ENCODE data around the gene COPS7A. TPM values are rescaled to one million over a fixed set of nuclear protein-coding genes. Genes with fewer than 3 reads are reported as not detected.

The COPS7A gene
- polyA plus RNA-seq (ENCODE audit: low read depth in 6 of 6), result 10 to 100 TPM; 26.4 to 43.9 (median 34.4) TPM

- DNase-seq, result peak; percentile 97
- Mint-ChIP-seq H3K27ac (peak within 1 kb of the TSS; percentile 87 to 99 (median 96)), H3K4me1 (peaks cover 20 to 29% (median 21%) of the 10 kb centered on the region in 3 donors), H3K4me3 (peak within 1 kb of the TSS; percentile 81 to 97 (median 94)), H3K9me3 (peaks cover 0 to 3% (median 0%) of the 10 kb centered on the region in 7 donors), H3K27me3 (peaks cover 0 to 4% (median 0%) of the 10 kb centered on the region in 3 donors), H3K36me3 (peaks cover 0 to 8% of the 10 kb centered on the region in 2 donors)
- peak; percentile 88 to 89 for ATAC-seq (ENCODE audit: low read depth in 2 of 2)
Observed at GRCh38 chr12:6723607-6724408, at the start of gene COPS7A. COPS7A (plus strand) TSS chr12:6724046; CDS start chr12:6724657, 611 bp downstream.

- H3K4me1 Mint-ChIP-seq, result peaks cover under 1 to 17% (median 3%) of the 10 kb centered on the region in 3 donors
- ATAC-seq (ENCODE audit: low read depth in 2 of 2), result no peak
- H3K9me3 Mint-ChIP-seq, result no peaks in the 10 kb centered on the region
- H3K36me3 Mint-ChIP-seq, result peaks cover 12 to 24% of the 10 kb centered on the region in 2 donors
- H3K27me3 Mint-ChIP-seq, result no peaks in the 10 kb centered on the region
- H3K27ac Mint-ChIP-seq, result no peak overlapping the region
- peak overlapping the region in 1 of 8 donors; percentile 50 for H3K4me3 Mint-ChIP-seq
- no peak for DNase-seq
Observed at GRCh38 chr12:6676962-6677361, 46.9 kb upstream of the COPS7A start.

- no peaks in the 10 kb centered on the region for H3K9me3 Mint-ChIP-seq
- peak overlapping the region in 2 of 8 donors; percentile 44 to 72 for H3K4me3 Mint-ChIP-seq
Observed at GRCh38 chr12:6684609-6685008, 39.2 kb upstream of the COPS7A start.

GRCh38 chr12:6685814-6686213 lies 38.0 kb upstream of the COPS7A start:
- peaks cover 40 to 66% (median 55%) of the 10 kb centered on the region in 3 donors for H3K4me1 Mint-ChIP-seq
- no peaks in the 10 kb centered on the region for H3K36me3 Mint-ChIP-seq
- H3K9me3 Mint-ChIP-seq, result no peaks in the 10 kb centered on the region
- DNase-seq, result no peak
- no peaks in the 10 kb centered on the region for H3K27me3 Mint-ChIP-seq
- ATAC-seq (ENCODE audit: low read depth in 2 of 2), result no peak
- peak overlapping the region in 1 of 8 donors; percentile 90 for H3K4me3 Mint-ChIP-seq
- peak overlapping the region in 1 of 6 donors; percentile 26 for H3K27ac Mint-ChIP-seq

More at GRCh38 chr12:6684609-6685008, 39.2 kb upstream of the COPS7A start:
- peaks cover 33 to 55% (median 49%) of the 10 kb centered on the region in 3 donors for H3K4me1 Mint-ChIP-seq
- no peaks in the 10 kb centered on the region for H3K27me3 Mint-ChIP-seq
- H3K27ac Mint-ChIP-seq, result peak overlapping the region in 3 of 6 donors; percentile 21 to 76 (median 34)
- ATAC-seq (ENCODE audit: low read depth in 2 of 2) (no peak), DNase-seq (peak; percentile 59)
- no peaks in the 10 kb centered on the region for H3K36me3 Mint-ChIP-seq

GRCh38 chr12:6688543-6688998 lies 35.3 kb upstream of the COPS7A start:
- Mint-ChIP-seq H3K27me3 (no peaks in the 10 kb centered on the region), H3K27ac (peak overlapping the region; percentile 84 to 99 (median 98)), H3K4me1 (peaks cover 36 to 68% (median 49%) of the 10 kb centered on the region in 3 donors), H3K9me3 (no peaks in the 10 kb centered on the region), H3K4me3 (peak overlapping the region; percentile 87 to 97 (median 96)), H3K36me3 (no peaks in the 10 kb centered on the region)
- DNase-seq, result peak; percentile 51
- ATAC-seq (ENCODE audit: low read depth in 2 of 2), result peak; percentile 17 to 20

GRCh38 chr12:6688999-6689882 lies 34.6 kb upstream of the COPS7A start, which contains the start of gene ZNF384:
ZNF384 (minus strand) TSS chr12:6689375; CDS start chr12:6679520, 9,855 bp downstream.
- peaks cover 41 to 75% (median 55%) of the 10 kb centered on the region in 3 donors for H3K4me1 Mint-ChIP-seq
- no peaks in the 10 kb centered on the region for H3K9me3 Mint-ChIP-seq
- DNase-seq (peak; percentile 95), ATAC-seq (ENCODE audit: low read depth in 2 of 2) (peak; percentile 82 to 83)
- H3K4me3 Mint-ChIP-seq, result peak within 1 kb of the TSS; percentile 87 to 97 (median 96)
- H3K27ac Mint-ChIP-seq, result peak within 1 kb of the TSS; percentile 95 to 99 (median 98)
- H3K36me3 Mint-ChIP-seq, result no peaks in the 10 kb centered on the region
- no peaks in the 10 kb centered on the region for H3K27me3 Mint-ChIP-seq

GRCh38 chr12:6691473-6691872 lies 32.4 kb upstream of the COPS7A start:
- no peaks in the 10 kb centered on the region for H3K36me3 Mint-ChIP-seq
- no peaks in the 10 kb centered on the region for H3K27me3 Mint-ChIP-seq
- H3K9me3 Mint-ChIP-seq, result no peaks in the 10 kb centered on the region
- peaks cover 54 to 75% (median 57%) of the 10 kb centered on the region in 3 donors for H3K4me1 Mint-ChIP-seq
- DNase-seq (no peak), ATAC-seq (ENCODE audit: low read depth in 2 of 2) (no peak)
- peak overlapping the region in 3 of 6 donors; percentile 59 to 77 (median 70) for H3K27ac Mint-ChIP-seq
- peak overlapping the region in 5 of 8 donors; percentile 32 to 90 (median 65) for H3K4me3 Mint-ChIP-seq

- peaks cover 55 to 75% (median 57%) of the 10 kb centered on the region in 3 donors for H3K4me1 Mint-ChIP-seq
- H3K27ac Mint-ChIP-seq, result peak overlapping the region in 1 of 6 donors; percentile 35
- peak overlapping the region in 2 of 8 donors; percentile 15 to 73 for H3K4me3 Mint-ChIP-seq
- ATAC-seq (ENCODE audit: low read depth in 2 of 2) (no peak), DNase-seq (no peak)
- no peaks in the 10 kb centered on the region for H3K27me3 Mint-ChIP-seq
- no peaks in the 10 kb centered on the region for H3K36me3 Mint-ChIP-seq
- no peaks in the 10 kb centered on the region for H3K9me3 Mint-ChIP-seq
Observed at GRCh38 chr12:6692888-6693287, 31.0 kb upstream of the COPS7A start.

GRCh38 chr12:6693832-6694355 lies 30.0 kb upstream of the COPS7A start:
- H3K4me1 Mint-ChIP-seq, result peaks cover 55 to 76% (median 58%) of the 10 kb centered on the region in 3 donors
- ATAC-seq (ENCODE audit: low read depth in 2 of 2) (no peak), DNase-seq (no peak)
- H3K27me3 Mint-ChIP-seq, result no peaks in the 10 kb centered on the region
- peak overlapping the region in 1 of 6 donors; percentile 64 for H3K27ac Mint-ChIP-seq
- H3K9me3 Mint-ChIP-seq, result no peaks in the 10 kb centered on the region
- peak overlapping the region in 3 of 8 donors; percentile 22 to 73 (median 47) for H3K4me3 Mint-ChIP-seq
- H3K36me3 Mint-ChIP-seq, result no peaks in the 10 kb centered on the region

GRCh38 chr12:6694701-6695100 lies 29.1 kb upstream of the COPS7A start:
- no peaks in the 10 kb centered on the region for H3K36me3 Mint-ChIP-seq
- DNase-seq (no peak), ATAC-seq (ENCODE audit: low read depth in 2 of 2) (no peak)
- H3K27me3 Mint-ChIP-seq, result no peaks in the 10 kb centered on the region
- H3K9me3 Mint-ChIP-seq, result no peaks in the 10 kb centered on the region
- H3K27ac Mint-ChIP-seq, result peak overlapping the region in 3 of 6 donors; percentile 10 to 76 (median 37)
- H3K4me1 Mint-ChIP-seq, result peaks cover 61 to 79% (median 65%) of the 10 kb centered on the region in 3 donors
- peak overlapping the region in 2 of 8 donors; percentile 28 to 30 for H3K4me3 Mint-ChIP-seq

GRCh38 chr12:6695313-6696045 lies 28.4 kb upstream of the COPS7A start:
- peaks cover 57 to 72% (median 61%) of the 10 kb centered on the region in 3 donors for H3K4me1 Mint-ChIP-seq
- H3K4me3 Mint-ChIP-seq, result peak overlapping the region in 5 of 8 donors; percentile 15 to 64 (median 28)
- DNase-seq (no peak), ATAC-seq (ENCODE audit: low read depth in 2 of 2) (no peak)
- peak overlapping the region in 3 of 6 donors; percentile 43 to 84 (median 67) for H3K27ac Mint-ChIP-seq
- no peaks in the 10 kb centered on the region for H3K9me3 Mint-ChIP-seq
- H3K36me3 Mint-ChIP-seq, result no peaks in the 10 kb centered on the region
- H3K27me3 Mint-ChIP-seq, result no peaks in the 10 kb centered on the region

All from naive B cell (primary cell).